ENCODE results near the gene NKPD1. TPM values are rescaled to one million over a fixed set of nuclear protein-coding genes. Genes with fewer than 3 reads are reported as not detected.

Gene NKPD1
- polyA plus RNA-seq, 1 donor (not counting 4 experiments of a cell fraction or from before 2014, with no cell fraction given), result 0.37 TPM

GRCh38 chr19:45142016-45142725 lies 18.6 kb downstream of the NKPD1 start:
- no peak for TF ChIP-seq EZH2 (IDR thresholded peaks at IDR 0.05; ENCODE audit: low read length)
- TF ChIP-seq CTCF (optimal IDR thresholded peaks at IDR 0.05 in 1 of 3, IDR thresholded peaks at IDR 0.05 in 1 of 3, conservative IDR thresholded peaks at IDR 0.05 in 1 of 3; ENCODE audit: extremely low read depth in 1 of 3, insufficient read depth in 2 of 3, low read length in 3 of 3), result no peak
- Histone ChIP-seq H2AFZ (ENCODE audit: control insufficient read depth, low read length) (no peak overlapping the region), H3K9ac (ENCODE audit: control insufficient read depth, extremely low read depth, insufficient read depth, low read length) (no peak overlapping the region), H4K20me1 (ENCODE audit: control insufficient read depth, extremely low read depth, insufficient read depth, low read length) (no peaks in the 10 kb centered on the region), H3K27me3 (ENCODE audit: control insufficient read depth, extremely low read depth, insufficient read depth, low read length) (no peaks in the 10 kb centered on the region), H3K9me3 (ENCODE audit: control insufficient read depth, low read depth, low read length) (no peaks in the 10 kb centered on the region), H3K79me2 (ENCODE audit: control insufficient read depth, insufficient read depth, low read length) (peaks cover 8% of the 10 kb centered on the region), H3K4me2 (ENCODE audit: control insufficient read depth, extremely low read depth, insufficient read depth, low read depth, low read length) (no peak overlapping the region), H3K9me1 (ENCODE audit: control insufficient read depth, extremely low read depth, insufficient read depth, low read length) (peaks cover 3% of the 10 kb centered on the region), H3K27ac (ENCODE audit: control insufficient read depth, insufficient read depth, low read length) (no peak overlapping the region), H3K4me1 (ENCODE audit: control insufficient read depth, extremely low read depth, insufficient read depth, low read length) (peaks cover 3% of the 10 kb centered on the region), H3K4me3 (ENCODE audit: control insufficient read depth in 2 of 3, extremely low read depth in 1 of 3, insufficient read depth in 2 of 3, low read depth in 1 of 3, low read length in 3 of 3) (no peak overlapping the region), H3K36me3 (ENCODE audit: control insufficient read depth in 2 of 2, extremely low read depth in 1 of 2, insufficient read depth in 2 of 2, low read length in 2 of 2) (peaks cover 9 to 14% of the 10 kb centered on the region in 2 experiments)
- dilution Hi-C loops (cut with MboI; ENCODE audit: extremely low pct_ligation_motif_present, low sequenced_read_pairs), result no loop called here
- FAIRE-seq (no peak), DNase-seq (ENCODE audit: low read depth, low spot score) (no peak)

- H3K4me2 ChIP-seq (ENCODE audit: control insufficient read depth, extremely low read depth, insufficient read depth, low read depth, low read length), result no peak overlapping the region
- TF ChIP-seq CTCF (optimal IDR thresholded peaks at IDR 0.05 in 1 of 3, IDR thresholded peaks at IDR 0.05 in 1 of 3, conservative IDR thresholded peaks at IDR 0.05 in 1 of 3; ENCODE audit: extremely low read depth in 1 of 3, insufficient read depth in 2 of 3, low read length in 3 of 3) (no peak), EZH2 (IDR thresholded peaks at IDR 0.05; ENCODE audit: low read length) (no peak)
- H3K36me3 ChIP-seq (ENCODE audit: control insufficient read depth in 2 of 2, extremely low read depth in 1 of 2, insufficient read depth in 2 of 2, low read length in 2 of 2), result peaks cover 9 to 14% of the 10 kb centered on the region in 2 experiments
- H2AFZ ChIP-seq (ENCODE audit: control insufficient read depth, low read length), result no peak overlapping the region
- H3K9me1 ChIP-seq (ENCODE audit: control insufficient read depth, extremely low read depth, insufficient read depth, low read length), result peaks cover 3% of the 10 kb centered on the region
- no peak overlapping the region for H3K27ac ChIP-seq (ENCODE audit: control insufficient read depth, insufficient read depth, low read length)
- DNase-seq (ENCODE audit: low read depth, low spot score), result no peak
- H4K20me1 ChIP-seq (ENCODE audit: control insufficient read depth, extremely low read depth, insufficient read depth, low read length), result no peaks in the 10 kb centered on the region
- no peak for FAIRE-seq
- no peak overlapping the region for H3K4me3 ChIP-seq (ENCODE audit: control insufficient read depth in 2 of 3, extremely low read depth in 1 of 3, insufficient read depth in 2 of 3, low read depth in 1 of 3, low read length in 3 of 3)
- H3K27me3 ChIP-seq (ENCODE audit: control insufficient read depth, extremely low read depth, insufficient read depth, low read length), result no peaks in the 10 kb centered on the region
- dilution Hi-C loops (cut with MboI; ENCODE audit: extremely low pct_ligation_motif_present, low sequenced_read_pairs), result no loop called here
- H3K9me3 ChIP-seq (ENCODE audit: control insufficient read depth, low read depth, low read length), result no peaks in the 10 kb centered on the region
- H3K9ac ChIP-seq (ENCODE audit: control insufficient read depth, extremely low read depth, insufficient read depth, low read length), result no peak overlapping the region
- H3K4me1 ChIP-seq (ENCODE audit: control insufficient read depth, extremely low read depth, insufficient read depth, low read length), result peaks cover under 1% of the 10 kb centered on the region
- H3K79me2 ChIP-seq (ENCODE audit: control insufficient read depth, insufficient read depth, low read length), result peaks cover 12% of the 10 kb centered on the region
Observed at GRCh38 chr19:45141203-45141900, 19.4 kb downstream of the NKPD1 start.

Measured in keratinocyte (primary cell).